Left hindlimb (tissue), 1 donor: Measurements from ENCODE around the gene PLA2G2C.
"Not testable (repeated sequence)": the region's sequence is repeated elsewhere in the genome, so short reads cannot be mapped to it uniquely, and the experiment has no call there.

Experiments
- DNase-seq: peaks from one replicate; pipeline ENCODE4 v3.0.0-alpha.2; 2018

The PLA2G2C gene

GRCh38 chr1:20150969-20151368 lies 35.3 kb downstream of the PLA2G2C start:
- no peak for DNase-seq

- DNase-seq, result no peak
These were observed 36.0 kb downstream of the PLA2G2C start for GRCh38 chr1:20150326-20150705.

DNA sequence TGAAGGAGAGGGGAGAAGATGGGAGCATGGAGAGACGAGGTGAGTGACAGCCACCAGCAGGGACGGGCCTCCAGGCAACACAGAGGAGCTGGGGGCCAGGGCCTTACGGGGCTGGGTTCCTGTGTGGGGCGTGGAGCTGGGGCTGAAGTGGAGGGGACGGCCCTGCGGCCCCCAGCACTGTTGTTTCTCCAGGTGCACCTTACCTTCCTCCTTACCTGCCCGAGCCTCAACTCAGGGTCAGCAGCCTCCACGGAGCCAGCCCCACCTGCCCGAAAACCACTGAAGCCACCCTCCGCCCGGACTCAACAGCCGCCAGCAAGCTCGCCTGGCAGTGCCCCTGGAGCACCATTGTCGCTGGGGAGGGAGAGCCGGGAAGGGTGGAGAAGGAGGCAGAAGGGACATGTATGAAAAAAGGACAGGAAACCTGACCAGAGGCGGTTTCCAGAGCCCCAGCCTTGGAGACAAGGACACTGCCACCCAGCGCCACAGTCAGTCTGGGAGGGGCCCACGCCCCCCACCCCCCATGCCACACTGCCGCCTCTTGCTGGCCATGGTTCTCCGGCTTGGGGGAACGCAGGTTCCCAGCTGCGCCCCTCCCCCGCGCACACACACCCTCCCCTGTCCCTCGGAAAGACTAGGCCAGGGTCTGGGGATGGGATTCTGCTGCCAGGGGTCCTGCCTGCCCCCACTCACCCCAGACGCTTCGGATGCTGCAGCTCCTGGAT lies 36.6 kb downstream of the PLA2G2C start:
- no peak for DNase-seq

GRCh38 chr1:20148571-20149500 lies 37.5 kb downstream of the PLA2G2C start:
- DNase-seq, result no peak

- DNase-seq, result no peak
These were observed 38.3 kb downstream of the PLA2G2C start for GRCh38 chr1:20147846-20148570.

GRCh38 chr1:20143734-20144565 lies 42.4 kb downstream of the PLA2G2C start:
- DNase-seq, result no peak

DNA sequence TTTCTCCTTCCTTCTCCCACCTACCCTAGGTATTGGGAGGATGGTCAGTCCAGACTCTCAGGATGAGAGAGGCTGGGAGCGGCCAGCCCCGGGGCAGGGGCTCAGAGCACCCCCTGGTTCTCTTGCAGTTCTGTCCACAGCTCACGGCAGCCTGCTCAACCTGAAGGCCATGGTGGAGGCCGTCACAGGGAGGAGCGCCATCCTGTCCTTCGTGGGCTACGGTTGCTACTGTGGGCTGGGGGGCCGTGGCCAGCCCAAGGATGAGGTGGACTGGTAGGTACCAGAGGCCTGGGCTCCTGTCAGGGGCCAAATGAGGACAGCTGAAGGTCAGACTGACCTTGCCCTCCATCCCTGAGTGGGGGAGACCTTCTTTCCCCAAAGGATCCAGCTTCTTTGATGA lies 43.0 kb downstream of the PLA2G2C start:
- no peak for DNase-seq

DNA sequence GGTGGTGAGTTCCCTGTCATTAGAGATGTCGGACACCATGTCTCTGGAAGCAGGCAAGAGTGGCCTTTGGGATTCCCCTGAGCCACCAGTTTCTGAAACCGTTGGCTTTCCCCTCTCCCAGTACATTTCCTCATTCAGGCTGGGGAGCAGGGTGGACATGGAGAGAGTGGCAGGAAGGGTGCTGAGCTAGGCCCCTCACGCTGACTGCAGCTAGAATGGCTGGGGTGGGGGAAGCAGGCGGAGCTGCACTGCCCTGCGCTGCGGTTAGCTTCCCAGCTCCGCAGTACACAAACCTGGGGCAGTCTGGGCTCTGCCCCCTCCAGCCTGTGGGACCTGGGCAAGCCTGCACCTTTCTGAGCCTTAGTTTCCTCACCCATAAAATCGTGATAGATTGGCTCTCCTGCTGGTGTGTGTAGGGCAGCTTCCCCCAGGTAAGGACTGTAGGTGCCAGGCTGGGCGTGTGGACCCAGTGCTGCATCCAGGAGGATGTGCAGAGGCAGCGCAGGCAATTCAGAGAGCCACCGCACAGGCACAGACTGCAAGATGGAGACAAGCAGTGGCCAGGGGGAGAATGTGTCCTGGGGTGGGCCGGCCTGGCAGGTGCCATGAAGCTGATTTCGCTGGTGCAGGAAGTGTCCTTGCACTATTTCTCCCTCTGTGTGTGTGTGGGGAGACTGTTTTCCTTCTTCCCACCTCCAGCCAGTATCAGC lies 44.2 kb downstream of the PLA2G2C start:
- no peak for DNase-seq

DNA sequence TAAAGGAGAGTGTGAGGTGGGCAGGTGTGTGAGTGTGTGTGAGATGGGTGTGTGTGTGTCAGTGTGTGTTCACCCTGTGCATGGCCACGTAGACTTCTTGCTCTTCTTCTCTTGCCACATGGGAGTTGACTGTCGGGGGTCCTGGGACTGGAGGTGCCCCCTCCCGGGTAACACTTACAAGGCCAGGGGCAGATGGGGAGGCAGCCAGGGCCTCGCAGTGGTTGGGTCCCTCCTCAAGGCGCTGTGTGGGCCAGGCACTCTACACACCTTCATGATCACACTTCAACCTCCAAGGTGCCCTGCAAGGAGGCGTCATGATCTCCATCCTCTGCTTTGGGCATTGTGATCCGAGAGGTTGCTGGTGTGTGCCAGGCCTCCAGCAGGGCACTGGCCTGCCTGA lies 44.9 kb downstream of the PLA2G2C start:
- DNase-seq, result no peak

GRCh38 chr1:20141001-20141400 lies 45.3 kb downstream of the PLA2G2C start:
- no peak for DNase-seq

- no peak for DNase-seq
These were observed 46.3 kb downstream of the PLA2G2C start for GRCh38 chr1:20139776-20140612.

DNA sequence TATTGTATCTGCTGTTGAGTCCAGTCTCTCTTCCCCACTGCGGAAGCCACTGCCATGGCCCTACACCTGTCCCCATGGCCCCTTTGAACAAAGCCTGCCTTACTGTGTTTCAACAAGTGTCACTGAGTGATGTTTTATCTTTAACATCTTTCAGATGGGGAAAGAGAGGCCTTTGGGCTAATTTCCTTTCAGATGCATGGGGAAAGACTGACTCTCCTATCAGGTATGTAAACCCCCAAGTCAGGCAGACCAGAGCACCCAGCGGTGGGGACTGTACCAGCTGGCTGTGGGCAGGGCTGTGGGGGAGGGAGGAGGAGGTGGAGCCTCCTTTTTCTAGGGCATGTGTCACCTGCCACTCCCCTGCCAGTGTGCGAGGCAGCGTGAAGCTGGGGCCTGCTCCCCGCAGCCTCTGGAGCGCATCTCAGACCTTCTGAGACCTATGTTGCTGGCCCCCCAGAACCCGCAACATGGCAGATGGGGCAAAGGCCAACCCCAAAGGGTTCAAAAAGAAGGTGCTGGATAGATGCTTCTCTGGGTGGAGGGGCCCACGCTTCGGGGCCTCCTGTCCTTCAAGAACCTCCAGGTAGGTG lies 47.3 kb downstream of the PLA2G2C start, which contains the start of gene PLA2G2F:
Gene PLA2G2F (plus strand): TSS at position 363 of the 590 bp plus-strand sequence. CDS start 105 bp downstream, at position 468.
- DNase-seq, result no peak

GRCh38 chr1:20138346-20138745 lies 48.0 kb downstream of the PLA2G2C start:
- DNase-seq, result no peak

DNA sequence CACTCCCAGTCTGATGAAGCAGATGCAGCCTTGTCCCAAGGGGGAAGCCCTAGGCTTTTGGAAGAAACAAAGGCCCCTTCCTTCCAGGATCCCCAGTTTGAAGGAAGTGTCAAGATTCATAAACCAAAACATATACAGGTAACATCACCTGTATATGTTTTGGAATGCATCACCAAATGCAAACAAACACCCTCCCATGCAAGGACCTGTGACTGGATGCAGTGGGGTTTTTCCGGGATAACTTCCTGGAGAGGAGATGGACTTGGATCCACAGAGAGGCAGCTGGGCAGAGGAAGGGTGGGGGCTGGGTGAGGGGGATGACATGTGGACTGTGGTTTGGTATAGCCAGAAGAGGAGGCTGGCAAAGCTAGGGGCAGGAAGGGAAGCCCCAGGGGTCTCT lies 48.7 kb downstream of the PLA2G2C start:
- no peak for DNase-seq

- no peak for DNase-seq
These were observed 49.3 kb downstream of the PLA2G2C start for GRCh38 chr1:20137055-20137454.

GRCh38 chr1:20136249-20136648 lies 50.1 kb downstream of the PLA2G2C start:
- no peak for DNase-seq

GRCh38 chr1:20134995-20135394 lies 51.3 kb downstream of the PLA2G2C start:
- no peak for DNase-seq

GRCh38 chr1:20130518-20130917 lies 55.8 kb downstream of the PLA2G2C start:
- DNase-seq, result not testable (repeated sequence)

DNA sequence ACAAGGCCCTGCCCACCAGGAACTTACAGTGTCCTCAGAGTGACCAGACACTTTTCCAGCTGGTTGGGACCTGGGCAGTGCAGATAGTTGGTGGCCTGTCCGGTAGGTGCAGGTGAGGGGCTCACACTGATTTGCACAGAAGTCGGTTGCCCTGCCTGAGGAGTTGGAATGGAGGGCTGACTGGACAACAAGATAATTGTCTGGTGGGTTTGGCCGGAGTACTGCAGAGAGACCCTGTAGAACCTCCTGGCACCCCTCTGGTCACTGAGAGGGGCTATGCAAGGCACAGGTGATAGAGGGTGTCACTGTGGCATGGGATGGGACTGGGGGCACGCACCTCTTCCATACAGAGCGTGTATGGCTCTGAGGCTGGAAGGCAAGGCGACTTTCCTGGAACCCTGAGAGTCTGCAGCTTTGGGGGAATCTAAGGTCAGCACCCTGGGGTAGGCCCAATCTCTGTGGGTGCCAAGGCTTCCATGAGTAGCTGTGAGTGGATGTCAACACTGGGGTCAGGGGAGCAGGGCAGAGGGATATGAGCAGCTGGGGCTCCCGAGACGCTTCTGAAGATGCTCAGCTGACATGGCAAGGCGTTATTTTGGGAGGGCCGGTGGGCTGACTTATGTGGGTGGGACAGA lies 59.4 kb downstream of the PLA2G2C start:
- DNase-seq, result no peak
